Measurements from ENCODE around the gene OR52E2.

Gene OR52E2

DNA sequence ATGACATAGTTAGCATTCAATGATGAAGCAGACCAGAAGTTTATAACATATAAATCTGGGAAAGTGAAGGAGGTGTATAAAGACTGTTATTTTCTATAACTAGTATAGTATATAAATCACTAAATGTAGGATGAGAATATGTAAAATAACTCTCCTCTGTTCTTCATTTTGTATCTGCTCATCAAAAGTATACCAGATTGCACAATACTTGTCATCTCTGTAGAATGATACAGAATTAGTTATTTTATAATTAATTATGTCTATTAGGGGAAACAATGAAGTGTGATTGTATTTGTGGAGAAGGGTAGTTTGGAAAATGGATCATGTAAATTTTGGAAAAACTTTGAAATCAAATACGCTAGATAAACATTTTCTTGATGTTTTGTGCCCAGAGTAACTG is 46.4 kb downstream of the OR52E2 start:
- DNase-seq (ENCODE audit: low read depth in 3 of 3, low spot score in 1 of 3) = no peak

DNA sequence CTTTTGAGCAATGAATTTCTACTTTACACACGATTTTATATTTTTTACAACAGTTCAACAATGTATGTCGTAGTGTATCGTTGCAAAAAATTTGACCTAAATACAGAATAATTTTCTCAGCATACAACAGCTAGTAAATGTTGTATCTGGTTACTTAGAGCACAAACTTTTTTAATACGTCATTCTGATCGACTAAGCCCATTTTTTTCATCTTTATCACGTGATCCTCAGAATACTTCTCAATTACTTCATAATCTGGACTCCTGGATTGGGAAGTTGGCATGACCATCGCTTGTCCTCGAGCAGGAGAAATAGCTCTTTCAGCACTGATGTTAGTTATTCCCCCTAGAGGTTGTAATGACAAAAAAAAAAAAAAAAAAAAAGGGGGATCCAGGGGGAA is 48.2 kb downstream of the OR52E2 start:
- no peak for DNase-seq (ENCODE audit: low read depth in 3 of 3, low spot score in 1 of 3)
